HL-60/S4 treated with phorbol 12-myristate 13-acetate at 8.2 ng/mL for 4 days and 3 days (cell line): ENCODE results near the gene CADM1.

Experiments used
- in situ Hi-C: fragments of 300-500 bp; cut with MboI; formaldehyde crosslinking; loops from 2 replicates; pipeline ENCODE4 v1.15.0; 2022; ENCODE audit warnings: low sequenced_read_pairs

The CADM1 gene

DNA sequence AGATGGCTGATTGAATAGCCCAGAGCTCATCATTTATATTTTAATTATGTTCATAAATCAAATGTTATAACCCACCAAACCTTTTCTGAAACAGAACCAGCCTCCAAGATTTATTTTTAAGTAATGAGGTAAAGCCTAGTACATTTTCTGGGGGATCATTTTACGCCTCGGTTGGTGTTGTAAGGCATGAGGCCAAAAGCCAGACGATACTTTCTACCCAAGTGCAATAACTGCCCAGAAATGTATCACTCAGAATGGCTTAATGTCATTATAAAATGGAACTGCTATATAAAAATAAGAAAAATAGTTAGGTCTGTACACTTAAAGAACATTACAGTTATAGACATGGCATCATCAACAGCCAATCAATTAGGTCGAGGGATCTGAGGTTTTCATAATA is 283.3 kb downstream of the CADM1 start:
- in situ Hi-C loops = no loop called here

DNA sequence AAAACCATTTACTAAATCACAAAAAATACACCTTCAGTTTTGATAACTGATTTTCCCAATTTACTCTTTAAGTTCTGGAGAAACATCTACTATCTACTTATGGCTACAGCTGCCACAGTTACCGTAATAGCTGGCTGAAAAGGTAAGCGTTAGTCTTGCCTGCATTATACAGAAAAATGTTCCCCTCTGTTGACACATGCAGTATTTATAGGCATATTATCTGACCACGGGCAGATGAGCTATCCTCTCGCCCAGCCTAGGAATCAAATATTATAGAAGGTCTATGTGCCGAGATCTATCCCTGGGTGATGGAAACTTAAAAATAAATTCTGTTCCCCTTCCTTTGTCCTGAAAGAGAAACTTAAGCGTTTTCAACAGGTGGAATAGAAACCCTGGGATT is 283.8 kb downstream of the CADM1 start:
- in situ Hi-C loops = no loop called here

DNA sequence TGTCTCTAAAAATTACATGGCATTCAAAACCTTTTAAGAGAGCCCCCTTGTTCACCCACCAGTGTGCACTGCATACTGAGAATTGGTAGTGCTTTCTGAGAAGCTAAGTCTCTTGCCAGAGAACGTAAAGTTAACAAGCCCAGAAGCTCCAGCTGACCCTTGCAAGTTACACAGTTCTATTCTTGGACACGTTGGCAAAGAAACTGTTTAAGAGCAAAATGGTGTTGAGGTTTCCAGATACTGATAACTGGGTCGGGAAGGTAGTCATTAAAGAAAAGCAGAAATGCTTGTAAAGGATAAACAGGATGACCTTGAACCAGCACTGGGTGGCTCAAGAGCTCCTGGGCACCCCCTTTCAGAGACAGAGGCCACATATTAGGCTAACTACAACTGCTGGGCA is 284.8 kb downstream of the CADM1 start:
- in situ Hi-C loops = no loop called here

DNA sequence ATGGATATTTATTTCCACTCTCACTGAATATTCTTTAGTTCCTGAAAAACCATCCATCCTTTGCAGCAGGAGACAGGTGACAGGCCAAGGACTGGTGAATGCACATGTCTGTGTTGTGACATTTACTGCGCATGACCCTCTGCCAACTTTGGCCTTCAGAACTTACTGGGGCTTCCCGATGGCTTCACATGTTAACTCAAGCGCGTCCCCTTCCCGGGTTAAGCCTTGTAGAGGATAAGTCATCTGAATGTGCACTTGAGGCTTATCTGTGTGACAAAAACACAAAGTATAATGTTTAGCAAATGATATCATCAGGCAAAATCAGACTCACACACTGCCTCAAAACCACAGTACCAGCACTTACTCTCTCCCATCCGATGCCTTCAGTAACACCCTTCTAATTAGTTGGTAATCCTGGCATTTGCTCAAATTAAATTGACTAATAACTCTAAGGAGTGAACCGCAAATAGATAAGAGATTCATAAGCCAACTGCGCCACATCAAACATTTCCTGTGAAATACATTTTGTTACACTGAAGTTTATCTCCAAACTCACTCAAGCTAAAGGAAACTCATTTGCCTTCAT is 286.4 kb downstream of the CADM1 start:
- in situ Hi-C loops = no loop called here

DNA sequence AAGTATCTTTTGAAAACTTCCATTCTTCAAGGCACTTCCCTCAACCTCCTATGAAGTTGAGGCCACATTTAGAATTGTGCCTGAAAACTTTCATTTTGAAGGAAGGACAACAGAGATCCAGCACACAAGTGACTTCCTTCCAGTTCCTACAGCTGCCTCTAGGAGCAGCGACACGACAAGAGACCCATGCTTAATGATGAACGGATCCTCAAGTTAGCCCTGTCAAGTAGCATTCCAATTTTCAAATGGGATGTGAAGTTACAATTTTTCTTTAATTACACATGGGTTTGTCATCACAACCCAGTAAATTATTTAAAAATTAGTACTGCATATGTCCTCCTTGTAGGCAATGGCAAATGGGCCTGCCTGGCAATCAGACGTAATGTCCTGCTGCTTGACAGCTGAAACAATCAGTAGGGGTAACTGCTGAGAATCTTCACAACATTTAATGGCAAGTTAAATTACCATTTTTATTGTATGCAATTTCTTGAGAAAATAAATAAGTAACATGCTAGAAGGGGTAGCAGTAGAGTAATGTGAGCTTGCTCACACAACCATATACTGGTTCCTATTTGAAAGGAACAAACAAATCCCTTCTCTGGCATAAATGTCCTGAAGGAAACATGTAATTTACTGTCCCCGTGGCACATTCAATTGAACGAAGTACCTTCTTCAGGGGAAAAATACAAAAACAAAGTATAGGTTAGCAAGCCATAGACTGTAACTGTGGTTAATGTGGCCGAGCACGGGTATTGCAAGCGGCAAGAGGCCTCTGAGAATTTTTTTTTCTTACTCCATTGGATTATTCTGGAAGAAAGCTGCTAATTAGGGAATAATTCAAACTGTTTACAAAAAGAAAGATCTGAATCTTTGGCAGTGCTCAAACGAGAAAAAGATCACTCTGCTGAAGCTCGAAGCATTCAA is 288.3 kb downstream of the CADM1 start:
- in situ Hi-C loops = no loop called here

DNA sequence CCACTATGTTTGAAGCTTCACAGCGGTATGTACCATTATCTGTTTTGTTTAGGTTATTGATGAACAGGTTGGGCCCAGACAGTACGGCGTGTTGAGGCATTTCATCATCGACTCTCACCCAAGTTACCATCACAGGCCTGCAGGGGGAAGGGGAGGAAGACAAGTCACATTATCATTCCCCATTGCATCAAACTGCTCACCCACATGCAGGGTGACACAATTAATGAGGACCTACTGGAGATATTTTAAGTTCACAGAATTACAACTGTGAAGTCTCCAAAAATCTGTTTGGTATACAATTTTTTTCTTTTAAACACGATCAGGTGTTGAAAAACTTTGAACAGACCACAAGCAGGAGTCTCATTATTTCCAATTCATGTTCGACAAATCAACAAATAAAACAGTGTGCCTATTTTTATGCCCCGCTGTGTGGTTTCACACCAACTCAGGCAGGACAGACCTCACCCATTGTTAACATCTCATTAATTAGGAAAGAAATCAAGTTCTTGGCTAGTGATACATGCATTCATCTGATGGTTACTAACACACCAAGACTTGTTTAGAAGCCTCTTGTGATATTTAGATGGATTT is 289.5 kb downstream of the CADM1 start:
- in situ Hi-C loops = no loop called here

DNA sequence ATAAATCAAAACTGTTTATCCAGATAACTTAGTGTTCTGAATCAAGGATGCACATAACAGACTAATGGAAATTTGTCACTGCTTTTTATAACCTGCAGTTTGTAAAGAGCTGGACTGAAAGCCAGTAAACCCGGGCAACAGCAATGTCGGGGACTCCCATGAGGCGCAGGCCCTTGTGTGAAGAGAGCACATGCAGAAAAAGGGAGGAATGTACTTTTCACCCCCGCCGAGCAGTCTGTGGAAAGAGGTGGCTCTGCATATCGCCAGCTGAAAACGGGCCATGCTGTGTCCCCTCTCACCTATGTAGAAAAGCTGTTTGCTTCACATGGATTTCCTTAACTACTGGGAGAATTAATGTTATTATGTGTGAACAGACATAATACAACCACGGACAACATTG is 291.2 kb downstream of the CADM1 start:
- in situ Hi-C loops = no loop called here

DNA sequence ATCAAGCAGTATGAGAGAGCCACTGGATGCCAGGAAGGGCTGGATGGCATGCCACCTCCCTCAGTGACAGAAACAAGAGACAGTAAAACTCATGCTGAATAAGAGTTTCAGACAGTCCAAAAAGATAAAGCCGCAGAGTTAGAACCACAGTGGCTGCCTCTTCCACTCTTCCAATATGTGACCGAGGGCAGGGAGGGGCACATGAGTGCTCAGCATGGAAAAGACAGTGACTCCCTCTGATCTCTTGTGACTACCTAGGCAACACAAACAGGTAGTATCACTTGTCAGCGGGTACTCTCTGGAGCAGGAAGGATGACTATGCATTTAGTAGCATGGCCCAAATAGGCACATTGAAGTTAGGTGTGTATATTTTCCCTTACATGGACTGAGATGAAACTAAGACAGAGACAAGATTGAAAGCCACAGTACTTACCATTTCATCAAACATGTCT is 295.4 kb downstream of the CADM1 start:
- in situ Hi-C loops = no loop called here

DNA sequence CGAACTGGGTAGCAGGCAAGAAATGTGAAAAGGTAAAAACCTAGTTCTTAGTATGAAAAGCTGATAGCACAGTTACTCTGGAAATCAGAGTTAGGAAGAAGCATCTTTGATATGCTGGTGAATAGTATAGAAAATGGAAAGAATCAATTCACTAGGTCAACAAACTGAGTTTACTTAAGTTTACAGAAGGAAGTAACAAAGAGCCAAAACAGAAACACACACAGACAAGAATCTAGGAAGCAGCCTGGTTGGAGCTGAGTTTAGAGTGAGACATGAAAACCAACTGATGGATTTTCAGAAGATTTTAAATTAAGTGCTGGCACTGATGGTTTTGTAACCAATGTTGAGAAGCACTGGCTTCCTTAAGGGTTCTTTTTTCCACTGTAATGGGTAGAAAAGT is 296.3 kb downstream of the CADM1 start:
- in situ Hi-C loops = no loop called here

DNA sequence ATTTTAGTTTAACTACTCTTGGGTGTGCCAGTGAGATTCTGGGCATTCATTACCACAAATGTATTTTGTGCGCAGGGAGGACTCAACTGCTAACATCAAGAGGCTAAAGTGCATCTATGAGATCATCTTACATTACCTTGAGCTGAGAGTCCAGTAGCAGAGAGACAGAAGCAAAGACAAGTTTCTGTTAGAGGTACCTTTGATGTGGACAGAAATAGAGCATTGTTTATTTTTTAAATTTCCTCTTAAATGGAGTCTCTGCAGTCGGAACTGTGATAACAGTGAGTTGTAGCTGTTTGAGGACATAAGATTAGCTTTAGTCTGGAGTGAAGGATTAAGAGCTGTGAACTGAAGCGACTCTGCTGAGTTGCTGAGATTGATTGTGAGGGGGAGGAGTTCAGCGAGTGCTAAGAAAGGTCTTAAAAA is 297.0 kb downstream of the CADM1 start:
- in situ Hi-C loops = no loop called here

DNA sequence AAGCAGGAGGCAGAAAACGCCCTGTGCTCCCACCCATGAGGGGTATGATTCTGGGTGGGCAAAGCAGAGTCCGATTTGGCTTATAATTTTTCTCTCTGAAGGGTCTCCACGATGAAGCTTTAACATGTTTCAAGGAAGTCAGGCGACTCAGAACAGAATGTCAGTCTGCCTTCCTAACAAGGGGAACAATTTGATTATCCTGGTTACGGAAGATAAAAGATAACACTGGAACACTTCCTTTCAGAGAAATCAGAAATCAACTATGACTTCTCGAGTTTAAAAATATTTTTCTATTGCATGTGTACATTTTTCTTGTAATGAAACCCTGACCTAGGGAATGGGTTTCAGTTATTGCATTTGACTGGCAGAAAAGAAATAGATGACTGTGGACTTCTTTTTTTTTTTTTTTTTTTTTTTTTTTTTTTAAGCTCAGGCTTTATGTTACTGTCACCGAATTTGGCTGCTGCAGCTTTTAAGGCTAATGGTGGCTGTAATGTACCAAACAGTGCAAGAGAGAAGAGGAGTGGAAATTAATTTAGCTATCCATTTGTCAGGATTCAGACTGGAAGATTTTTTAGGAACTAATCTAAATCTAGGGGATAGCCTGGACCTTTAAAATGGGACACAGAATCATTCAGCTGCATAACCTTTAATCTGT is 297.7 kb downstream of the CADM1 start:
- in situ Hi-C loops = no loop called here

DNA sequence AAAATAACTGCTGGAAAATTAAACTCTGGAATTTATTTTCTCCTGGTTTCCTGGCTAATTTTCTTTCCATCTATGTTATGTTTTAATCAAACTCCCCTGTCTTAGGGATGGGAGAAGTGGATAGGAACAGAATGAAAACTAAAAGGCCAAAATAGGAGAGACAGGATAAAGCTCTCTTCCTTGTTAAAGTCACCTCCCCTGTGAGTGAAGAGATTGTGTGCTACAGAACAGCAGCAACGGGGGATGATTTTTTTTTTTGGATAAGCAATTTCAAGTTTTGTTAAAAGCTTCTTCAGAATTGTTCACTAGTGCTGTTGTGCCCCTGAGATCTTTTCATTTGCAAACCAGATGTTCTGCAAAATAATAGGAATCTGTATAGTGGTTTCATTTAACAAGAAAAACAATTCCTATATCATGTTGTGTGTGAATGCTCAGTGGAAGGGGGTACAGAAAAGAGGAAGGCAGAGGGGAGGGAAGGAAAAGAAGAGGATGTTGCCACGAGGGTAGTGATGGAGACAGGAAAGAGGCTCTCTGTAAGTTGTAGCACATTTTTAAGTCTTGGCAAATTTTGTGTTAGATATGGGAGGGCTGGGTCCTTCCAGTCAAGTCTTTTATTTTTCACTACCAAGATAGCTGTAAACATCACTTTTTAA is 301.2 kb downstream of the CADM1 start:
- in situ Hi-C loops = no loop called here

DNA sequence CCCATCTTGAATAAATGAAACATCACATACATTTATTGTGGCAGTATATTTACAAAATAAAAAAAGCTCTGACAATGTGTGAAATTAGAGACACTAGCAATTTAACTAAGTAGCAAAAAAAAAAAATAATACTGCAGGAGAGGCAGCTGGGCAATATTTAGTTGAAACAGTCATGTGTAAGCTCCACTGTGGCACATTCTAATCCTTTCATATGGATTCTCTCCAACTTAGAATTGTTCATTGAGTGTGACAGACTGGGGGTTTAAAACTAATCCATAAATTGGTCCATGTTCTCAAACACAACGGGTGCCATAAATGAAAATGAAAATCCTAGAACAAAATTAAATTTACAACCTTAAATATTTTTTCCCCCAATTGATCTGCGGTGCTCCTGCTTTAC is 302.1 kb downstream of the CADM1 start:
- in situ Hi-C loops = no loop called here

DNA sequence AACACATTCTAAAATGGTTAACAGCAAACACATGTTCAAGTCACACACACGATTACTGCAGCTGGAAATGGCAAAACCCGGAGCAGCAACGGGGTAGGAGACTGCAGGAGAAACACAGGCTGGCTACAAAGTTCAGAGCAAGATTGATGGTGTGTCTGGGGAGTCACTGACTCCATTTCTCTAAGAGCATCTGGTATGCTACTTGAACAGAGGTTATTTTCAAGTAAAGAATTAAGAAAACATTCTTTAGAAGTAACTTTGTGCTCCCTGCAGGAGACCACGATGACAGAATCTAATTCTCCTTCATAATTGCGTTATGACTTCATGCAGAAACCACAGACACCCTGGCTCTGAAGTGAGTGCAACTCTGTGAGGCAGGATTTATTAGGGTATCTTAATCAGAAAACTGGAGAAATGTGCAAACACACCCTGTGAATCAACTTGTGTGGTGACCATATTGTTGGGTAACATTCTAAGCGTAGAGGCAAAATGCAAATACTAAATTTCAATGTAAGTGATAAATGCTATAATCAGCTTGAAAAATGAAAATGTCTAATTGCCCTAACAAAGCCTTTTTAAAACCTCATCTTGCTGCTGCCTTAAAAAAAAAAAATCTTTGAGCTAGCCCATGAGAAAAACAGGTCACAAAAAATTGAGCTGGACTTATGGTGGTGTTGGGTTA is 303.0 kb downstream of the CADM1 start:
- in situ Hi-C loops = no loop called here

DNA sequence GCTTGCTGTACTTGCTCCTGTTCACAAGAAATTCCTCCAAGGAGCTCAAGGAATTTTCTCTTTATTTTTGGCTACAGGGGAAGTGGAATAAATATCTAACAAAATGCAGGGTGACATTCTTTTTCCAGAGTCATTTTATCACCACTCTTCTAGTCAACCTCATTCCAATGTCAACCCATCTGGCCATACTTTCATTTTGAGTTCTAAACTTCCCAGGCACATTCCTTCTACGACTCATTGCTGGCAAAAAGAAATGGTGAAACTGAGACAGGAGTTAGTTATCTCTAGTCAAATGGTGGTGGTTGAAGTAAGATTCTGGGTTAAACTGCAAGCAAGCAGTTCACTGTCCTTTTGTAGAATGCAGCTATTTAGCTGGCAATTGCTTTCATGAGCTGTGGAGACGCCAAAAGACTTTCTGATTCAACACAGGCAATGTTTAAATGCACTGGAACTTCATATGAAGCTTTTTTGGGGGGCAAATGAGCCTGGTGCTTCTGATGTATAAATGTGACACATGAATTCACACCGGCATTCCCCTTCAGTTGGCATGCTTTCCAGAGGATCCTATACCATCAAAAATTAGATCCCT is 304.6 kb downstream of the CADM1 start:
- in situ Hi-C loops = no loop called here

DNA sequence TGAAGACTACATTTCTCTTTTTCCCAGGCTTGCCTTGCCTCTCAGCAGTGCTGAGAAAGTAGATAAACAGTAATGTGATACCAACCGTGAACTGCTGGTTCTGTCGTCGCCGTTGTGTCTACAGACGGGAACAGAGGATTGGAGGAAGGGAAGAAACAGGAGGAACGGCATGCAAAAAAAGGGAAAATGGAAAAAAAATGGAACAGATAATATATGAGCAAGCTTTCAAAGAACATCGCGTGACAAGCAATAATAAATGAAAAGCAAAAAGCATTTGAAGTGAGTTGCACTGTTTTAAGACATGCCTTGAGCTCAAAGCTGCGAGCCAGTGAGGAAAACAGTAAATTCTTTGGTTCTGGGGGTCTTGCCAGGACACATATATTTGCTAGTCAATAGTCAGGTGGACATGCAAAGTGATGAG is 305.9 kb downstream of the CADM1 start:
- in situ Hi-C loops = no loop called here

DNA sequence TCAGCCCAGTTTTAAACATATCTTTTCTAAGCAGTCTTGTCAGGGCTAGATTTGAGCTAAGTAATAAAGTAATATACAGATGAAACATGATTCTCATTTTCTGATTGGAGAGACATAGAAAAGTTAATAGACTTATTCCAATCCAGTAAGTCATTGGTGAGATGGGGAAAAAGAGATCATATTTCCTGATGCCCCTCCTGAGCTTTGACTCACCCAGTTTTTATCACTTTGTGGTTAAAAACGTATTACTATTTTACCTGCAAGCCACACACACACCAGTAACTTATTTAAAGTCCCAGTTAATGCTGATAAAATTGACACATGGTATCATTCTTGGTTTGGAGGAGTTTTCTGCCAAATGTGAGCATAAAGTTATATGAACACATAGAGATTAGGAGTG is 306.8 kb downstream of the CADM1 start:
- in situ Hi-C loops = no loop called here

DNA sequence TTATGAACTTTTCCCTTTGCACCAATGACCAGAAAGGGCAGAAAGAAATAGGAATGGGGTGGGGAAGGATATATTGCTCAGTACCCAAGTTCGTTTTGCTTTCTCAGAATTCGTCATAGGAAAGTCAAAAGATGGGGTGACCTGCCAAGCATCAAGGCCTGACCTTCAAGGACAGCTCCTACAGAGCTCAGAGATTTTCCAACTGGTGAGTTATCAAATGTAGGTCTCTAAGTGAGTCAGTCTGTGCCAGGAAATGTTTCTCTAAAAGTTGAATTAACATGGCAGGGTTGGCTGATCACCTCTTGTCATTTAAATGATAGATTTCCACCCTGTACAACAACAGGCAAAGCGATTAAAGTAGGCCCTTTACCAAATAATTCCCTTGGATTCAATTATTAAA is 307.2 kb downstream of the CADM1 start:
- in situ Hi-C loops = no loop called here

DNA sequence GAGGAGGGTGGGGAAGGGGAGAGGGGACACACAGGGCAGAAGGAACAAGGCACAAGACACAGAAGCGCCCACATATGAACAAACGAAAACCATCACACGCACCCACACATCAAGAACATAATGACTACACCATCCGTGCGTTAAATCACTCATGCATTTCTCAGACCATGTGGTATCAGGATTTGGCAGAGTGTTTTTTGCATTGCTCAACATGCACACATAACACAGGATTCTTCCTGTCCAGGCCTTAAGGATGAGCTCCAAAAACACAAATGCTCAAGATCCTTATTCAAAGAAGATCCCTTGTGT is 309.5 kb downstream of the CADM1 start:
- in situ Hi-C loops = no loop called here
